ENCODE data around the gene AFMID. TPM values are rescaled to one million over a fixed set of nuclear protein-coding genes. Genes with fewer than 3 reads are reported as not detected.

The AFMID gene
- total and polyA plus RNA-seq, 8 donors: 30.7 to 53.7 (median 34.0) TPM

DNA sequence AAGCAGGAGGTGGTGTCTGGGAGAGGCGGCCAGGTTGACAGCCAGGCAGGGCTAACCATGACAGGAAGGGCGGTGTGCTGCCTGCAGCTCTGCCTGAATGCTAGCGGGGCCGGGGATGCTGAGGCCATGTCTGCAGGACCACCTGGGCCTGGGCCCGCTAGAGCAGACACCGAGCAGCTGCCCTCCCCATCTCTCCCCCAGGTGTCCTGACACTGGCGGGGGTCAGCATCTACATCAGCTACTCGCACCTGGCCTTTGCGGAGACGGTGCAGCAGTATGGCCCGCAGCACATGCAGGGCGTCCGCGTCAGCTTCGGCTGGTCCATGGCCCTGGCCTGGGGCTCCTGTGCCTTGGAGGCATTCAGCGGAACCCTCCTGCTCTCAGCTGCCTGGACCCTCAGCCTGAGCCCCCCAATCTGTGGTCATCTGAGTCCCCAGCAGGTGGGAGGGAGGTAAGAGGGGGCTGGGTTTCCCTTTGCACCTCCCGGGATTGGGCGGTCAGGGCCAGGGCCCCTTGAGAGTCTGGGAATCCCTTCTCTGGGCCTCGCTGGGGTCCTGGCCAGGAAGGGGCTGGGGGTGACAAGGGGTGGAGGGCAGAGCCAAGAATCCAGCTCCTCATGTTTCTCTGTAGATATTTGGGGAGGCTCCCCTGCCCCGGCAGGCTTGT is 51.8 kb downstream of the AFMID start:
- H3K4me3 ChIP-seq: no peak overlapping the region
- H3K9me3 ChIP-seq: no peaks in the 10 kb centered on the region
- 81 to 83% methylated on average over 20 of the region's 20 CpGs for whole genome bisulfite sequencing, 2 donors
- no peak overlapping the region for H3K27ac ChIP-seq
- intact Hi-C loops (cut with DNase I): no loop called here
- no peaks in the 10 kb centered on the region for H3K27me3 ChIP-seq
- DNase-seq (peak in 1 of 6 donors; percentile 60), ATAC-seq (no peak), FAIRE-seq (no peak)
- H3K36me3 ChIP-seq: no peaks in the 10 kb centered on the region
- no peaks in the 10 kb centered on the region for H3K4me1 ChIP-seq
- TF ChIP-seq, protein P1, sequence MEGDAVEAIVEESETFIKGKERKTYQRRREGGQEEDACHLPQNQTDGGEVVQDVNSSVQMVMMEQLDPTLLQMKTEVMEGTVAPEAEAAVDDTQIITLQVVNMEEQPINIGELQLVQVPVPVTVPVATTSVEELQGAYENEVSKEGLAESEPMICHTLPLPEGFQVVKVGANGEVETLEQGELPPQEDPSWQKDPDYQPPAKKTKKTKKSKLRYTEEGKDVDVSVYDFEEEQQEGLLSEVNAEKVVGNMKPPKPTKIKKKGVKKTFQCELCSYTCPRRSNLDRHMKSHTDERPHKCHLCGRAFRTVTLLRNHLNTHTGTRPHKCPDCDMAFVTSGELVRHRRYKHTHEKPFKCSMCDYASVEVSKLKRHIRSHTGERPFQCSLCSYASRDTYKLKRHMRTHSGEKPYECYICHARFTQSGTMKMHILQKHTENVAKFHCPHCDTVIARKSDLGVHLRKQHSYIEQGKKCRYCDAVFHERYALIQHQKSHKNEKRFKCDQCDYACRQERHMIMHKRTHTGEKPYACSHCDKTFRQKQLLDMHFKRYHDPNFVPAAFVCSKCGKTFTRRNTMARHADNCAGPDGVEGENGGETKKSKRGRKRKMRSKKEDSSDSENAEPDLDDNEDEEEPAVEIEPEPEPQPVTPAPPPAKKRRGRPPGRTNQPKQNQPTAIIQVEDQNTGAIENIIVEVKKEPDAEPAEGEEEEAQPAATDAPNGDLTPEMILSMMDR (IDR thresholded peaks at IDR 0.05): no peak

DNA sequence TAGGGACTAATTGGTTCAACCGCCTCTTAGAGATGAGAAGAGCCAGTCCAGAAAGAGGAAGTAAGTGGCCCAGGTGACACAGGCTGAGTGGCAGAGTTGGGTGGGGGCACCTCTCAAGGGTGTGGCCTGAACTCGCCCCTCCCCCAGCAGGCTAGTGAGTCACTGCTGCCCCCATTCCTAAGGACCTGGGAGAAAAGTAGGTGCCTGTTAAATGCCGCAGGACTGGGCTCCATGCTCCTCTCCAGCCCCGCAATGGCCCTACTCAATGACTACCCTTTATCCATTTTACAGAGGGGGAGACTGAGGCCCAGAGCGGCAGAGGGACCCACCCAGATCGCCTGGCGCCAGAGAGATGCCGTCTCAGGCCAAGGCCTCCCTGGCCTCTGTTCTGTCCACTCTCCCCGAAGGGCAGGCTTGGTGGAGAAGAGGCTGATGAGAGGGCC is 52.3 kb downstream of the AFMID start:
- ATAC-seq (no peak), FAIRE-seq (no peak), DNase-seq (no peak)
- intact Hi-C loops (cut with DNase I): no loop called here
- no peak overlapping the region for H3K4me3 ChIP-seq
- no peaks in the 10 kb centered on the region for H3K9me3 ChIP-seq
- 87 to 89% methylated on average over 9 of the region's 9 CpGs for WGBS, 2 donors
- no peaks in the 10 kb centered on the region for H3K27me3 ChIP-seq
- H3K36me3 ChIP-seq: no peaks in the 10 kb centered on the region
- no peaks in the 10 kb centered on the region for H3K4me1 ChIP-seq
- TF ChIP-seq, protein P1 (IDR thresholded peaks at IDR 0.05): no peak
- H3K27ac ChIP-seq: no peak overlapping the region

DNA sequence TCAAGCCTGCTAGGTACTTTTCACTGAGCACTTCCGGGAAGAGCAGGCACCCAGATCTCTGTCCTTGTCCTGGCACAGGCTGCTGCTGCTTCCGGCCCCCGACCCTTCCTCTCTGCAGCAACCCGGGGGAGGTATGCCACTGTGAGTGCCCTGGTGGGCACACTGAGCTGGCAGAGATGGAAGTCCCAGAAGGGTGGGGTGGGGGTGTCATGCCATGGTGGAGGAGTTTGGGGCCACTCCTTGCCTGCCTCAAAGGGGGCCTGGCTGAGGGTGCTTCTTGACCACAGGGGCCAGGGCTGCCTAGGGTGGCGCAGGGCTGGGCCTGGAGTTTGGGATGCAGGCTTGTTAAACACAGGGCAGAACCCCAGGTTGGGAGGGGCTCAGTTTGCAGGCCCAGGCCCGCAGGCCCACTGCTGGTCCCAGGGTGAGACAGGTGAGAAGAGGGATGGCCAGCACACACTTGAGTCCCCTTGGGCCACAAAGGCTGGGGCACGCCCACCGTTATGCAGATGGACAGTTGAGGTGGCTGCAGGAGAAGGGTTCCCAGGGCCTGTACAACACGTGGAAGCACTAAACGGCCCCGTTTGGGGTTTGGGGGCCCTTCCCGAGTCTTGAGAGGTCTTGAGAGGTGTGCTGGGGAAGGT is 53.0 kb downstream of the AFMID start:
- FAIRE-seq (no peak), DNase-seq (no peak), ATAC-seq (no peak)
- H3K36me3 ChIP-seq: no peaks in the 10 kb centered on the region
- no peak overlapping the region for H3K4me3 ChIP-seq
- no peak overlapping the region for H3K27ac ChIP-seq
- WGBS, 2 donors: 65 to 74% methylated on average over 12 of the region's 12 CpGs
- H3K27me3 ChIP-seq: no peaks in the 10 kb centered on the region
- intact Hi-C loops (cut with DNase I): no loop called here
- H3K4me1 ChIP-seq: no peaks in the 10 kb centered on the region
- H3K9me3 ChIP-seq: no peaks in the 10 kb centered on the region
- TF ChIP-seq, protein P1 (IDR thresholded peaks at IDR 0.05): no peak

DNA sequence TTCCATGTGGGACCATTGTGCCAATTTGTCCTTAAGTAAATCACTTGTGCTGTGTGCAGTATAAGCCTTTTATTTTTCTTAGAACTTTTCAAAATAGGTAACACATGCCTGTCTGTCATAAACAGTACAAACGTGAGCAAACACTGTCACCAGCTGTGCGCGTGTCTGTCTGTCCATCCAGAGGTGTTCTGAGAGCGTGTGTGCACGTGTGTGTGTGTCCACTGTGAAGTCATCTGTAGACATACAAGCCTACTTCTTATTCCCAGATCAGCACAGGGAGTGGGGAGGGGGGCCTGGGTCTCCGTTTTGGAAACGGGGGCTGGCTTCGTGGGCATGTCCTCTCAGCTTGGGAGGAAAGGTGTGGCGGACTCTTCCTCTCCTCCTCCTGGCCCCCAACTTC is 53.7 kb downstream of the AFMID start:
- no peak for DNase-seq
- no peak for FAIRE-seq
- Histone ChIP-seq H3K4me1 (no peaks in the 10 kb centered on the region), H3K36me3 (no peaks in the 10 kb centered on the region), H3K9me3 (no peaks in the 10 kb centered on the region), H3K4me3 (no peak overlapping the region), H3K27me3 (no peaks in the 10 kb centered on the region), H3K27ac (no peak overlapping the region)
- intact Hi-C loops (cut with DNase I): no loop called here
- TF ChIP-seq, protein P1 (IDR thresholded peaks at IDR 0.05): no peak
- 69 to 77% methylated on average over 9 of the region's 9 CpGs for WGBS, 2 donors
- ATAC-seq: no peak
